AG08395 (cell line): ENCODE results near the gene TBC1D14.
"Not testable (repeated sequence)": the region's sequence is repeated elsewhere in the genome, so short reads cannot be mapped to it uniquely, and the experiment has no call there.

ENCODE experiments used
- DNase-seq: peaks from one replicate; pipeline ENCODE4 v3.0.0; 2012; ENCODE audit warnings: mixed read lengths, low spot score

TBC1D14 gene

DNA sequence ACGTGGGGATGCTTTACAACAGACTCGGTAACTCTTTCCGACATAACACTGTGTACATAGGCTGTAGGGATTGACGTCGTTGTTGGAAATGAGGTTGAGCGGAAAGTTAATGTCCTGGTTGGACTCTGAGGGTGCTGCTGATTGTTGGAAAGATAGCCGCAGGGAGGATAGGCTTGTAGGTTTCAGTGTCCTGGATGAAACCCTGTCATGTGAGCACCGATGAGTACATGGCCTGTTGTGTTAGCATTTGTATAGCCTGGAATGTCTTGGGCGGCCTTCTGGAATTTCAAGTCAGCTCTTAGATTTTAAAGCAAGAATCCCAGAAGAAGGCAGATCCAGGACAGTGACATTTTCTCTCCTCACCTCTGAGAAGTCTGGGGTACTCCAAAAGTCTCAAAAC is 63.3 kb downstream of the TBC1D14 start:
- no peak for DNase-seq

DNA sequence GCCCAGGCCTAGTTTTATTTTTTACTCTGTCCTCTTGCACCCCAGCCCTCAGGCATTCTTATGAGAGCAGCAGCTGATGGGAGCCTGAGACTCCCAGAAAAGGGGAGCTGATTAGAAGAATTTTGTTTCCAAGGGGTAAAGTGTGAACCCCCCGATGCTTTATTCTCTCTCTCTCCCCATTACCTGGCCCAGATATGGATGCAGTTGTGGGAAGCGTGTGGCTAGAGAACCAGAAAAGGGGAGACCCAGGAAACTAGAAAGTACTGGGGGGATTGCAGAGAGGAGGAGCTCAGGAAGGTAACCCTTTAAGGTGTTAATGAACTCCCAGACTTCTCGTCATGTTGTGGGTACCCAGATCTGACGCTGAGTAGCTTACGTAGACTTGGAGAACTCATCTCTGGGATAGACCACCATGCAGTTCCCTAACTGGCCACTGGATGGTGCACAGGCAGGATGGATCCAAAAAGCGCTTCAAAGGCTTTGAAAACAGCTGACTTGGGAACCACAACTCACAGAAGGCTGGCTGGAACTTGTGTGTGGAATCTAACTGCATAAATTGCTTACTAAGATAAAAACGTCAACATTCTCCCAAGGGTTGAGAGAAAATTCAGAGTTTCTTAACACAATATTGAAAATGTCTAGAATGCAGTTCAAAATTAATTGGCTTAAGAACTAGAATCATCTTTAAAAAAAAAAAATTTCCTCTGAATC is 64.7 kb downstream of the TBC1D14 start:
- peak; percentile 94 for DNase-seq

DNA sequence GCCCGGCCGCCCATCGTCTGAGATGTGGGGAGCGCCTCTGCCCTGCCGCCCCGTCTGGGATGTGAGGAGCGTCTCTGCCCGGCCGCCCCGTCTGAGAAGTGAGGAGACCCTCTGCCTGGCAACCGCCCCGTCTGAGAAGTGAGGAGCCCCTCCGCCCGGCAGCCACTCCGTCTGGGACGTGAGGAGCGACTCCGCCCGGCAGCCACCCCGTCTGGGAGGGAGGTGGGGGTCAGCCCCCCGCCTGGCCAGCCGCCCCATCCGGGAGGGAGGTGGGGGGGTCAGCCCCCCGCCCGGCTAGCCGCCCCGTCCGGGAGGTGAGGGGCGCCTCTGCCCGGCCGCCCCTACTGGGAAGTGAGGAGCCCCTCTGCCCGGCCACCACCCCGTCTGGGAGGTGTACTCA is 68.2 kb downstream of the TBC1D14 start:
- DNase-seq: not testable (repeated sequence)

GRCh38 chr4:6983544-6984142 is 74.0 kb downstream of the TBC1D14 start:
- no peak for DNase-seq

- DNase-seq: no peak
These were observed 75.2 kb downstream of the TBC1D14 start for GRCh38 chr4:6984612-6985425.

- peak; percentile 47 for DNase-seq
These were observed 76.6 kb downstream of the TBC1D14 start for GRCh38 chr4:6986072-6986780.

DNA sequence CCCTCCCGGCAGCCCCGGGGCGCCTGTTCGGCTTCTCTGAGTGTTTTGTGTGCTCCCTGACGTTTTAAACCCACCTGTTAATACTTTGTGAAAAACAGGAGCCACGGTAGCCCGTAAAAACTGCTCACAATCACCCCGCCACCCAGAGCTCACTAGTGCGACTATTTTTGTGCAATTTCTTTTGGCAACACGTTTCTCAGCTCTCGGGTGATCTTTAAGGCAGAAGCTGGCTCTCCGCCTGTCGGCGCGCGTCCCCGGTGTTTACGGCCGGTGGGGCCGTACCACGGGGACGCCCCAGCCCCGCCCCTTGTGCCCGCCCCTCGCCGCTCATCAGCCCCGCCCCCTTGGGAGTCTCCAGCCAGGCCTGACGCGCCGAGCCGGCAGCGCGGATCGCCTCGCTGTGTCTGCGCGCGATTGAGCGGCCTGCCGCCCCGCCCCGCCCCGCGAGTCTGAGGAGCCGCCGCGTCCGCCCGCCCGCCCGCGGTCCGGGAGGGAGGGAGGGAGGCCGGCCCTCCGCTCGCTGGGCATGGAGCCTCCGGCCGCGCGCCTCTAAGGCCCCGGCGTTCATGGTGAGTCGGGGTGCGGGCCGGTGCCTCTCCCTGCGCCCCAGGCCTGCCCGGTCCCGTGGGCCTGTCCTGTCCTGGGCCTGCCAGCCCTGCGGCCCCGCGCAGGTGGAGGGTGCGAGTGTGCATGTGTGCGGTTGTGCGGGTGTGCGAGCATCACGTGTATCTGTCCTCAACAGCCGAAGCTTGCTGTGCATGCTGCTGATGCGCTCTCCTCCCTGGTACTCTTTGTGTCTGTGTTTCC is 77.4 kb downstream of the TBC1D14 start:
- DNase-seq: peak; percentile 97

- peak; percentile 28 for DNase-seq
These were observed 77.9 kb downstream of the TBC1D14 start for GRCh38 chr4:6987588-6987961.

DNA sequence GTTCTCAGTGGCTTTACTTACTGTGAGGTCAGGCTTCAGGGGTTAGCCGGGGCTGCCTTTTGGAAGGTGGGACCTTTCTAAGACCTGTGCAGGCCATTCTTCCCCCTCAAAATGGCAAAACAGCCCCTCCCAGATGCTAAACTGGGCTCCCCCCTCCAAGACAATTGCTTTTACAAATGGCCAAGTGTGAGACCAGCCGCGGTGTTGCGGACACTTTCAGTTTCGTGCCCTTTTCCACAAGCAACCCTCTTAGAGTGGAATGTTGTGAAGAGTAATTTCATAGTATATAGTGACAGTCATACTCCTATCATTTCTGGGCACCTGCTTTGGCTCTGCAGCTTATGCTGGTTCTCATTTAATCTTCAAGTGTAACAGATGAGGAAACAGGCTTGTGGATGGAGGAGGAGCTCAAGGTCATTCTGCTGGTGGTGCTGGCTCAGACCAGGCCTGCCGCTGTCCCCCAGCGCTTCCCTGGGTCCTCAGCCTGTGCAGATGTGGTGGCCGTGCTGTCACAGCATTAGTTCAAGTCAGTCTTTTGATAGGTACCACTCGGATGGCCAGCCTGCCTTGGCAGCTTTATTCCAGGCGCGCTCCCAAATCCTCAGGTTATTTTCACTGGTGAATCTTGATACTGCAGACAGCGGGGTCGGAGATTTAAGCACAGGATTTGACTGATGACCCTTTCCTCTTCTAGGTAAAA is 78.5 kb downstream of the TBC1D14 start:
- no peak for DNase-seq

DNA sequence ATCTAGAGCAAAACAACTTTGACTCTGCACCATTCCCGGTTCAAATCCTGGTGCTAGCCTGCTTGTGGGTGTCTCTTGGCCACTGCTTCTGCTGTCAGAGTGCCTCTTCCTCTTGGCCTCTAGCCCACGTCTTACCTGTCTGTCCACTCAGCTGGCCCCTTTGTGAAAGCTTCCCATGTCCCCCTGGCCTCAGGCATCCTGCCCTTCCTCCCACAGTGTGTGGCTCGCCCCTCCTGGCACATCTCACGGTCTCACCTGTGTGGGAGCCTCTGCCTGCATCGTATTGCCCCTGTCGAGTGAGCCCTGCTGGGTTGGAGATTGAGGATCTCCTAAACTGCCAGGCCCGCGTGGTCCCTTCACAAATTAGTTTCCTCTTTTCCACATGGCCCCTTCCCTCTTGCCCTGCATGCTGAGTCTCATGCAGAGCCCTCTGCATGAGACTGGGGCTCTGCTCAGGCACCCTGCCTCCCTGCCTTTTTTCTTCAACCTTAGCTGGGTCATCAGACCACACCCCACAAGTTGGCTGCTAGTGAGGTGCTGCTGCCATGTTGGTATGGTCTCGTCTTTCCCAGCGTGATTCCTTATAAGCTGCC is 79.8 kb downstream of the TBC1D14 start:
- no peak for DNase-seq

DNA sequence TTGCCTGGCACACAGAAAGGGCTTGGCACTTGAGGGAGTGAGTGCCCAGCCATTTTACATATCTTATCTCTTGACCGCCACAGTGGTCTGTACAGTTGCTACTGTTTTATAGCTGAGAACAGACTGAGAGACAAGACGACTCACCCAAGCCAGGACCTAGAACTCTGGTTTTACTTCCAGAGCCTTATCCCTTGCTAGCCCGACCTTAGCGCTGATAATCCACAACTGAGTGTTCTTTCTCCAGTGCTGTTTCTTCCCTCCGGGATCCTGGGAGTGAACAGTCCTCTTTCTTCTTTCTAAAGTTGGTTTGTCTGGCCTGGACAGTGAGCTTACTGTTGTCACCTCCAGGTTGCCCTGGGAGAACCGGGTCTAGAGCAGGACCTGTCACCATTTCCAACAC is 81.0 kb downstream of the TBC1D14 start:
- DNase-seq: no peak

DNA sequence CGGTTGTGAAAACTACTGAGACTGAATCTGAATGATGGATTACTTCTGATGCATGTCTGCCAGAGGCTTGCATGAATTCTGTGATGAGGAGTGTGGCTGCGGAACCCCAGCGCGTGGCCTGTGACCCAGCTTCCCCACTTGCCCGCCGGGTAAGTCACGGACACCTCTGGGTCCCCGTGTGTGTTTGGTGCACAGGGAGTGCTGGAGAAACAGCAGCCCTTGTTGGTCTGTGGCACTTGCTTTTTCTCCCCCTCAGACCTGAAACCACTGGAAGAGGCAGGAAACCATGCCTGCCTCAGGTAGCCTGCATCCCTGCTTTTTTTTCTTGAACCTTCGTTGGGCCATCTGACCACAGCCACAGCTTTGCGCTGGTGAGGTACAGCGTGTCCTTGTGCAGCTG is 81.6 kb downstream of the TBC1D14 start:
- DNase-seq: no peak

DNA sequence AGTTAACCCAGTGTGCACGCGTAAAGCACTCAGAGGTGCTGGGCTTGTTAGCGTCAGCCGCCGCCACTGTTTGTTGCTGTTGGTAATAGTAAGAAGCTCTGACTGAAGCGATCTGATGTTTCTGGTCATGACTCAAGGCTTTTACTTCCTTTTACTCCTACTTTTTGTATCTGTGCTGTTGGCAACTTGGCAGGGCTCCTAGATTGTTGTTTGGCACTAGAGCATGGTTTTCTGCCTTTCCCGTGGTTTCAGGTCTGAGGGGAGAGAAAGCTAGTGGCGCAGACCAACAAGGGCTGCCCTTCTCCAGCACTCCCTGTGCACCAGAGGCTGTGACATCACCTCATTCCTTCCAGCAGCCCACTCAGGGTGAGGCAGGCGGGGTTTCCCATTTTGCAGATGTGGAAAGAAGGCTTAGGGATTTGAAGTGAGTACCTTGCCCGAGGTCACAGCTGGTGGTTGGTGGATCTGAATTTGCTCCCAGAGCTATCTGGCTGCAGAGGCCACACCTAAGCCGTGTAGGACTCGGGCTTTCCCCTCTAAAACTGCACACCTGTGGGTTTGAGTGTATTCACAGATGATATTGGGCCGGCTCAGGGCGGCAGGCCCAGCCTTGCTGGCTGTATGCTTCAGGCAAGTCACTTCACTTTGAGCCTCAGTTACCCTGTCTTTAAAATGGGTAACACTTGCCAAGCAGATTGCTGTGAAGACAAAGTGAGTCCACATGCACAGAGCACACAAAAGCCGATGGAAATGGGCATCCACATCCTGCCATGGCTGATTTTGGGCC is 82.3 kb downstream of the TBC1D14 start:
- DNase-seq: peak; percentile 71

- DNase-seq: no peak
These were observed 83.4 kb downstream of the TBC1D14 start for GRCh38 chr4:6992728-6993677.

- no peak for DNase-seq
These were observed 86.9 kb downstream of the TBC1D14 start for GRCh38 chr4:6996481-6996880.

DNA sequence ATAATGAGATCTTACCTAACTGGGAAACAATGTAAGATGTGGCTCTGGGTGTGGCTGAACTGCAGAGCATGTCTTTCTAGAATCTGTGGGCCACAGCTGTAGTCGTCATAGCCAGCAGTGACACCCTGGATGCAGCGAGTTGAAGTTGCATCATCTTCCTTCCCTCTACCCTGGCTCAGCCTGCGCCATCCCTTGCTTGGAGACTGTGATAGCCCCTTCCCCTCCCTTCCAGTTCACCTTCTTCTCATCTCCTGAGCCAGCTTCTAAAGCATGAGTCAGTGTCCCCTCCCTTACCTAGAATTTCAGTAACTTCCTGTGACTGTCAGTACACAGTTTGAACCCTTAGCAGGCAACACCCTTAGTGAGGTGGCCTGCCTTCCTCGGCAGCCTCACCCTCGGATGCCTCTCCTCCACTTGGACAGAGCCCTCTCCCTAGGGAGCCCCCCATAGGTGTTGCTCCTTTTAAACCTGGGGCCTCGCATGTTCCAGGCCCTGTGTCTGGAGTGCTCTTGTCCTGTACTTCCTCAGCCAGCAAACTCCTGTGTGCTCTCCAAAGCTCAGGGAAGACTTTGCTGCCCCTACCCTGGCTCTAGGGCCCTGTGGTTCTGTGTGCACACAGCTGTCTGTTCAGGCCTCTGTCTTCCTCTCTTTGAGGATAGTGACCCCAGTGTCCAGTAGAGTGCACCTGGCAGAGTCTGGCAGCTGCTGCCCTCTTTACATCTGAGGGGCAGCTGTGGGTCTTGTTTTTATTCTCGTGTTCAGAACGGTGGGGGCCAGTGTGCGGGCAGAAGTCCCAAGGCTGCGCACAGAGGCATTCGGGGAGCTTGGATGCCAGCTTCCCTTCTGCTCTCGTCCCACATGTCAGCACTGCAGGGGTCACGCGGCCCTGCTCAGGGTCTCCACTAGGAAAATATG is 89.8 kb downstream of the TBC1D14 start:
- no peak for DNase-seq

DNA sequence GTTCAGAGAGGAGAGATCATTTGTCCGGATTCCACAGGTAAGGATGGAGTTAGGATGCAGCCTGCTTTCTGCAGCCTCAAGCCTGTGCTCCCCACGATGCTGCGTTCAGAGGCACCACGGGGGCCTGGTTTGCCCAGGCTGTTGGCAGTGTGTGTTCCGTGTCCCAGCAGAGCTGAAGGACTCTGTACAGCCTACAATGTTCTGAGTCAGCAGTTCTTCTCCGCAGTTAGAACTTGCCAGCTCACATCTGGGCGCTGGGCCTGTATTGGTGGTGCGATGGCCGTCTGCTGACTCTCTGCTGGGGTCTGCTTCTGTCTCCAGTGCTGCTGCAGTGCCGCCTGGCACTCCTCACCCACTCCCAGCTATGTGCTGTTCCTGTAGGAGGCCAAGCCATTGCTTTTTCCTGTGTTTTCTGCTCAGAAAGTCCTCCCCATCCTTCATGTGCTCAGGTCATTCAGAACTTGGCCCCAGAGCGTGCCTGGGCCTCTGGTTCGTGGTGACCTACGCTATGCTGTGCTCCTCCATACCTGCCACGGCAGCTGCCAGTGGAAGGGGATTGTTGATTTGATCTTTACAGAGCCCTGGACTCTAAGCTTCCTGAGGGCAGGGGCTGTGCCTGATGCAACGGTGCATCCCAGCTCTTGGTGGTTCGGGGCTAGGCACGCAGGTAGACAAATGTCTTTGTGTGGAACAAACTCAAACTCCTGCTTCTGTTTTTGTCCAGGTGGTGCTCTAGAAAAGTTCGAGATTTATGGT is 91.0 kb downstream of the TBC1D14 start:
- no peak for DNase-seq
